Measurements from ENCODE around the gene IQCH.
A peak's percentile ranks its signal among the peaks of the same experiment; 100 is the strongest.

Gene IQCH

GRCh38 chr15:67508407-67508806 is 253.8 kb downstream of the IQCH start:
- DNase-seq = no peak

GRCh38 chr15:67509918-67510317 is 255.3 kb downstream of the IQCH start:
- DNase-seq = no peak

GRCh38 chr15:67510597-67511190 is 256.1 kb downstream of the IQCH start:
- no peak for DNase-seq

- no peak for DNase-seq
Measured at GRCh38 chr15:67511606-67512005, 257.0 kb downstream of the IQCH start.

GRCh38 chr15:67512140-67512539 is 257.6 kb downstream of the IQCH start:
- DNase-seq = no peak

GRCh38 chr15:67512933-67513714 is 258.5 kb downstream of the IQCH start:
- DNase-seq = no peak

GRCh38 chr15:67515090-67515489 is 260.5 kb downstream of the IQCH start:
- no peak for DNase-seq

GRCh38 chr15:67515557-67515956 is 261.0 kb downstream of the IQCH start:
- no peak for DNase-seq

- DNase-seq = no peak
Measured at GRCh38 chr15:67520321-67521028, 265.9 kb downstream of the IQCH start.

GRCh38 chr15:67521029-67521782 is 266.6 kb downstream of the IQCH start, which contains the start of gene C15orf61:
C15orf61 (plus strand) TSS chr15:67521131; CDS start chr15:67521249, 118 bp downstream.
- DNase-seq = peak; percentile 89

- no peak for DNase-seq
Measured at GRCh38 chr15:67521783-67522568, 267.4 kb downstream of the IQCH start.

- no peak for DNase-seq
Measured at GRCh38 chr15:67523330-67523729, 268.7 kb downstream of the IQCH start.

GRCh38 chr15:67524235-67524634 is 269.6 kb downstream of the IQCH start:
- DNase-seq = no peak

- no peak for DNase-seq
Measured at GRCh38 chr15:67528513-67528912, 273.9 kb downstream of the IQCH start.

- DNase-seq = no peak
Measured at GRCh38 chr15:67531379-67531914, 276.9 kb downstream of the IQCH start.

GRCh38 chr15:67533873-67534272 is 279.3 kb downstream of the IQCH start:
- no peak for DNase-seq

GRCh38 chr15:67534360-67534759 is 279.8 kb downstream of the IQCH start:
- no peak for DNase-seq

GRCh38 chr15:67537771-67538170 is 283.2 kb downstream of the IQCH start:
- DNase-seq = no peak

- peak; percentile 91 for DNase-seq
Measured at GRCh38 chr15:67542420-67543347, 288.1 kb downstream of the IQCH start, which contains the start of gene MAP2K5. MAP2K5 (plus strand) TSS chr15:67542703; CDS start chr15:67543336, 633 bp downstream.

GRCh38 chr15:67543348-67543718 is 288.7 kb downstream of the IQCH start:
- DNase-seq = no peak

- no peak for DNase-seq
Measured at GRCh38 chr15:67544475-67544874, 289.9 kb downstream of the IQCH start.

Measured in femur (tissue), 1 donor.